GM21786 (cell line): Measurements from ENCODE around the gene GREM1.

Experiments used
- ATAC-seq: cut with Tn5 transposase; IDR thresholded peaks from one replicate; pipeline ENCODE4 v1.9.1; 2021; ENCODE audit not compliant: unreplicated experiment

The GREM1 gene

GRCh38 chr15:32730677-32731654 is 13.2 kb downstream of the GREM1 start:
- ATAC-seq = no peak

- no peak for ATAC-seq
These were observed 14.9 kb downstream of the GREM1 start for GRCh38 chr15:32732574-32733157.

GRCh38 chr15:32733281-32733680 is 15.5 kb downstream of the GREM1 start:
- ATAC-seq = no peak

GRCh38 chr15:32735989-32736700 is 18.3 kb downstream of the GREM1 start:
- no peak for ATAC-seq

- ATAC-seq = no peak
These were observed 18.9 kb downstream of the GREM1 start for GRCh38 chr15:32736701-32737061.

GRCh38 chr15:32737304-32737703 is 19.5 kb downstream of the GREM1 start:
- ATAC-seq = no peak

GRCh38 chr15:32738666-32739065 is 20.9 kb downstream of the GREM1 start:
- no peak for ATAC-seq

GRCh38 chr15:32739522-32740063 is 21.8 kb downstream of the GREM1 start:
- no peak for ATAC-seq

- ATAC-seq = no peak
These were observed 25.8 kb downstream of the GREM1 start for GRCh38 chr15:32743411-32744140.

- no peak for ATAC-seq
These were observed 28.5 kb downstream of the GREM1 start for GRCh38 chr15:32746116-32746857.

GRCh38 chr15:32747921-32748342 is 30.1 kb downstream of the GREM1 start:
- no peak for ATAC-seq

- no peak for ATAC-seq
These were observed 33.2 kb downstream of the GREM1 start for GRCh38 chr15:32750979-32751378.

- no peak for ATAC-seq
These were observed 39.6 kb downstream of the GREM1 start for GRCh38 chr15:32757426-32757825.

- ATAC-seq = no peak
These were observed 45.5 kb downstream of the GREM1 start for GRCh38 chr15:32763295-32763694.

GRCh38 chr15:32765236-32765635 is 47.4 kb downstream of the GREM1 start:
- ATAC-seq = no peak

GRCh38 chr15:32766101-32766500 is 48.3 kb downstream of the GREM1 start:
- no peak for ATAC-seq

- ATAC-seq = no peak
These were observed 49.4 kb downstream of the GREM1 start for GRCh38 chr15:32767236-32767635.

- no peak for ATAC-seq
These were observed 56.2 kb downstream of the GREM1 start for GRCh38 chr15:32774022-32774421.

- no peak for ATAC-seq
These were observed 57.3 kb downstream of the GREM1 start for GRCh38 chr15:32775103-32775502.
